OCI-LY3 (cell line): ENCODE data around the gene NXN.

ENCODE experiments used
- CTCF ChIP-seq: fragments of 200-600, 300-600 bp; sonication (generic); IDR thresholded peaks from 2 replicates; pipeline ENCODE4 v1.5.1; 2014; ENCODE audit warnings: antibody characterized with exemption, low read length, low read depth
- EZH2phosphoT487 ChIP-seq: fragments of 200-600 bp; shearing (Covaris generic); IDR thresholded peaks from 2 replicates; pipeline ENCODE4 v1.6.1; 2018; ENCODE audit warnings: antibody characterized with exemption, mixed run types, low read depth

DNA sequence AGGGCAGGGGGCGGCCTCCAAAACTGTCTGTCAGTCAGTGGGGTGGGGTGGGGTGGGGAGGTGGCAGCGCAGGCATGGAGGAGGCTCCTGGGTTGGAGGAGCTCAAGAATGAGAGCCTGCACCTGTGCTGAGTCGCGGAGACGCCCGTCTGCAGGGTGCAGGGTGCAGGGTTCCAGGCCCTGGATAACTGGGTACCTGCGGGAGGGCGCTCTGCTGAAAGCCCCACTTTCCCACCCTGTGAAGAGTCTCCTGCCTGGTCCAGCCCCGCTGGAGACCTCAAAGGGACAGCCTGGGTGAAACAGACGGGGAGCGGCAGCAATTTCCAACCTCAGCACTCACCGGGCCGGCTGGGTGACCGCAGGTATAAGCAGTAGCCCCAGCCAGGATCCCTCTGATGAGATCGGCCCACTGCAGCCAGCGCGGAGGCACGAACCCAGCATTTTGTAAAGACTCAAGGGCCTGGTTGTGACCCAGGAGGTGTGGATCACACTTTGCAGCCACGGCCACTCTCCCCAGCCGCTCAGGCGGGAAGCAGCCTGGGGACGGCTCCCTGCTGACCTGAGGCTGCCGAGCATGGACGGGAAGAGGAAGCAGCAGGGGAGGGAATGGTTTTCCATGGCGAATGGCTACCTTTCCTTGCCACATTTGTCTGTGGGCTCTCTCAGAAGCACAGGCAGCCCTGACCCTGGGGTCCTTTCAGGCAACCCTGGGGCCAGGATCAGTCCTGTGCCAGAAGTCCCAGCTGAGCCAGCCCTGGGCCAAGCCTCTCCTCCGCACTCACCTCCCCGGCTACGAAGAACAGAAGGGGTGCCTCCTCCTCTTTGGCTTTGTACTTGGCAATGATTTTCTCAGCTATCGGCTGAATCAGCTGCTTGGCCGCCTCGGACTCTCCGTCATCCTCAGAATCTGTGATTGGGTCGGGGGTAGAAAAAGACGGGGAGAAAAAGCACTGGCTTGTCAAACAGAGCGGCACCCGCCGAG is 176.4 kb downstream of the NXN start:
- TF ChIP-seq CTCF (no peak), EZH2phosphoT487 (no peak)
